Stimulated activated memory B cell treated with anti-CD40 and anti-IgM and Interleukin-4, amounts not matched to agents 10 μg/mL and 1 μg/mL and 100 μg/mL, for 72 hours (primary cell): ENCODE results near the gene TRMT6.
A peak's percentile ranks its signal among the peaks of the same experiment; 100 is the strongest.

ENCODE experiments used
- ATAC-seq: fragments of 150-1000 bp; cut with Tn5 transposase; 2 replicates; pipeline ENCODE4 v1.10.0; 2021
- H3K27ac Mint-ChIP-seq: one replicate; pipeline ENCODE4 v1.8.0; 2022; ENCODE audit warnings: mild to moderate bottlenecking, mixed read lengths
- H3K27me3 Mint-ChIP-seq: one replicate; pipeline ENCODE4 v1.8.0; 2022; ENCODE audit warnings: mixed read lengths
- H3K36me3 Mint-ChIP-seq: one replicate; pipeline ENCODE4 v1.8.0; 2022; ENCODE audit warnings: mixed read lengths
- H3K4me1 Mint-ChIP-seq: one replicate; pipeline ENCODE4 v1.8.0; 2022; ENCODE audit warnings: mixed read lengths
- H3K4me3 Mint-ChIP-seq: one replicate; pipeline ENCODE4 v1.8.0; 2022; ENCODE audit warnings: mild to moderate bottlenecking, moderate library complexity, mixed read lengths
- H3K9me3 Mint-ChIP-seq: one replicate; pipeline ENCODE4 v1.8.0; 2022; ENCODE audit warnings: mixed read lengths

TRMT6 gene

DNA sequence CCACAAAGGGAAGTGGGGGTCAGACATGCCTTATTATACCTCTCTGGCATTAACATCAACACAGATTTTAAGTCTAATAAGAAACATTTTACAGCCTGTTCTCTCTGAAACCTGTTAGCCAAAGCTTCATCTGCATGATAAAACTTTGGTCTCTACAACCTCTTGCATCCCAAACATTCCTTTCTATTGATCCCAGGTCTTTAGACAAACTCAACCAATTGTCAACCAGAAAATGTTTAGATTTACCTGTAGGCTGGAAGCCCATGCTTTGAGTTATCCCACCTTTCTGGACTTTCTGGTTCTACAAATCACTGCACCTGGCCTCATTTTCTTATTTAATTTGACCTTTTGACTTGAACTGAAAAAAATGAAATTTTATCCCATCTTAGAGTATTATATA is 20.9 kb upstream of the TRMT6 start:
- Mint-ChIP-seq H3K9me3 (no peaks in the 10 kb centered on the region), H3K4me3 (no peak overlapping the region), H3K36me3 (peaks cover 34% of the 10 kb centered on the region), H3K27me3 (no peaks in the 10 kb centered on the region), H3K27ac (no peak overlapping the region), H3K4me1 (peaks cover 1% of the 10 kb centered on the region)
- no peak for ATAC-seq

DNA sequence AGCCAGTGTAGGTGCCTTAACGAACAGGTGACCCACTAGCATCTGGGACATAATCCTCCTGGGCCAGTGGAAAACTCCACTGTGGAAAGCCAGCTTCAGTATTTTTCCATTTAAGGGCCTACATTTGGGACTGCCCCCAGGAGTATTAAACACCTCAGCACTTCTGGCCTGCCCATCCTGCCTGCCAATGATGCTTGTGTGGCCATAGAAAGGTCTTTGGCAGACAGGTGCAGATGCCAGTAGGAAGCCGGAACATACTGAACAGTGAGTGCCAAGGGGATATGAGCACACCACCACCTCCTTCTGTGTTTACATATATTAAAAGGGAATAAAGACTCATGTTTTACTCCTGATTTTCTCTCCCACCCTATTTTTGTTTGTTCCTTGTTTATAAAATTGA is 20.0 kb upstream of the TRMT6 start:
- Mint-ChIP-seq H3K36me3 (peaks cover 42% of the 10 kb centered on the region), H3K4me1 (peaks cover 6% of the 10 kb centered on the region)

DNA sequence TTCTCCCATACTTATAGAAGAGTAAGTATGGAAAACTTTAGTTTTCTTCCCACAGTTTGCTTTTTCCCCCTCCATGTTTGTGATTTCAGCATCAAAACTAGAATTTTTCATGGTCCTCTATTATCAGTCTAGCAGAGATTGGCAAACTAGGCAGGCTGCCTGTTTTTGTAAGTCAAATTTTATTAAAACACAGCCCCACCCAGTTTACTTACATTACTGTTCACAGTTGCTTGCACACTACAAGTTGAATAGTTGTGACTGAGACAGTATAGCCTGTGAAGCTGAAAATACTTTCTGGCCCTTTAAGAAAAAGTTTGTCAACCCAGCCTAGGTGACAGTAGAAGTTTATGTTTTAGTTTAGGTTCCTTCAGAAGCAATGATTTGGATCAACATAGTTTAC is 19.6 kb upstream of the TRMT6 start:
- no peaks in the 10 kb centered on the region for H3K27me3 Mint-ChIP-seq
- no peaks in the 10 kb centered on the region for H3K9me3 Mint-ChIP-seq
- H3K4me1 Mint-ChIP-seq: peaks cover 6% of the 10 kb centered on the region
- H3K36me3 Mint-ChIP-seq: peaks cover 46% of the 10 kb centered on the region
- H3K4me3 Mint-ChIP-seq: no peak overlapping the region
- H3K27ac Mint-ChIP-seq: no peak overlapping the region
- ATAC-seq: no peak

More for the DNA sequence above, 20.0 kb upstream of the TRMT6 start:
- Mint-ChIP-seq H3K9me3 (no peaks in the 10 kb centered on the region), H3K4me3 (no peak overlapping the region), H3K27ac (no peak overlapping the region), H3K27me3 (no peaks in the 10 kb centered on the region)
- no peak for ATAC-seq

DNA sequence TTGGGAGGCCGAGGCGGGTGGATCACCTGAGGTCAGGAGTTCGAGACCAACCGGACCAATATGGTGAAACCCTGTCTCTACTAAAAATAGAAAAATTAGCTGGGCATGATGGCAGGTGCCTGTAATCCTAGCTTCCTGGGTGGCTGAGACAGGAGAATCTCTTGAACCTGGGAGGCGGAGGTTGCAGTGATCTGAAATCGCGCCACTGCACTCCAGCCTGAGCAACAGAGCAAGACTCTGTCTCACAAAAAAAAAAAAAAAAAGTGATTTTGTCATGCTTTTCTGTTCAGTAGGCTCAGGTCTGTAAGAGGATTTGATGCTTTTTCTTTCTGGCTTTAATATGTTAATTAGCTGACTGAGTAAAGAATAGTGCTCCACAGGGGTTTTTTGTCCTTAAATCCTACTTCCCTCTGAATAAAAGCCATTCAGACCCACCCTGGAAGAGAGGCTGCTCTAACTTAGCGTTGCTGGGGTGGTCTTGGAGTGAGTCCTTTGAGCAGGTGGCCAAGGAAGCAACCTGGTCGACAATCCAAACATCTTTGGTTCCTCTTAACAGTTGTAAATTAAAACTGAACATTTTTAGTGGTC is 19.1 kb upstream of the TRMT6 start:
- no peaks in the 10 kb centered on the region for H3K27me3 Mint-ChIP-seq
- no peak overlapping the region for H3K4me3 Mint-ChIP-seq
- no peaks in the 10 kb centered on the region for H3K9me3 Mint-ChIP-seq
- H3K4me1 Mint-ChIP-seq: peaks cover 6% of the 10 kb centered on the region
- no peak overlapping the region for H3K27ac Mint-ChIP-seq
- ATAC-seq: no peak
- peaks cover 50% of the 10 kb centered on the region for H3K36me3 Mint-ChIP-seq

DNA sequence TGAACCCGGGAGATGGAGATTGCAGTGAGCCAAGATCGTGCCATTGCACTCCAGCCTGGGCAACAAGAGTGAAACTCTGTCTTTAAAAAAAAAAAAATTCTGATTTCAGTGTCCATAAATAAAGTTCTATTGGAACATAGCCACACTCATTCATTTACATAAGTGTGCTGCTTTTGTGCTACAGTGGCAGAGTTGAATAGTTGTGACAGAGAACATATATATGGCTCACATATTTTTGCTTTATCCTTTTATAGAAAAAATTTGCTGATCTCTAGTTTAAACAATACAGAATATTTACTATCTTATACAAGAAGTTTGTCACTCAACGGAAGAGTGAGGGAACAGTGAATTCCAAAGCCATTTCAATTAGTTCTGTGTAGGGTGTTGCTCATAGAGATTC is 18.1 kb upstream of the TRMT6 start:
- no peak for ATAC-seq
- no peak overlapping the region for H3K4me3 Mint-ChIP-seq
- H3K36me3 Mint-ChIP-seq: peaks cover 54% of the 10 kb centered on the region
- no peaks in the 10 kb centered on the region for H3K27me3 Mint-ChIP-seq
- no peaks in the 10 kb centered on the region for H3K9me3 Mint-ChIP-seq
- no peak overlapping the region for H3K27ac Mint-ChIP-seq
- peaks cover 6% of the 10 kb centered on the region for H3K4me1 Mint-ChIP-seq

DNA sequence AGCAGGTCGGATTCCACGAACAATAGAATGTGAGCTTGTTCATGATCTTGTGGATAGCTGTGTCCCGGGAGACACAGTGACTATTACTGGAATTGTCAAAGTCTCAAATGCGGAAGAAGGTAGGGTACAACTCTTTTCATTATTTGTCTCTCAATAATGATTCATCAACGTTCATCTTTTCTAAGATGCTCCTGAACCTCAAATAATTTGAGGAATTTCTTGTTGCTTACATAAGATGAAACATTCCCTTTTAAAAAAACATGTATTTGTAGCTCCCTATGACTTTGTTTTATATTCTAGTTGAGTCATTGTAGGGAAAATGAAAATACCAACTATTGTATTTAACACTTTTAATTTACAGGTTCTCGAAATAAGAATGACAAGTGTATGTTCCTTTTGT is 17.1 kb upstream of the TRMT6 start:
- Mint-ChIP-seq H3K9me3 (no peaks in the 10 kb centered on the region), H3K27ac (no peak overlapping the region), H3K4me1 (peaks cover 12% of the 10 kb centered on the region), H3K27me3 (no peaks in the 10 kb centered on the region), H3K4me3 (no peak overlapping the region), H3K36me3 (peaks cover 61% of the 10 kb centered on the region)
- no peak for ATAC-seq

DNA sequence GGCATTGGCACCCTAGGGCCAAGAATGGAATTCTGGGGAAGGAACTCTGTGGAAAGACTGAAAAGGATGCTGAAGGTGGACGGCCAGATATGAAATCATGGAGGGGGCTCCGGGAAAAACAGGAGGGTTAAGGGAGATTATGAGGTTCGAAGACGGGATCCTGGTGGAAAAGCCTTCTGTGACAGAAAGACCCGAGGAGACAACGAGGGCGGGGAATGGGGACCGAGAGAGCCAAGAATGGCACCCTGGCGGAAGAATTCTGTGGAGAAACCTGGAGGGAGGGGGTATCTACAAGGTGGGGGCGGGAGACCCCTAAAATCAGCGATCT is 426 bp downstream of the TRMT6 start:
- H3K27me3 Mint-ChIP-seq: no peaks in the 10 kb centered on the region
- H3K4me3 Mint-ChIP-seq: peak overlapping the region; percentile 82
- ATAC-seq: no peak
- H3K36me3 Mint-ChIP-seq: peaks cover 36% of the 10 kb centered on the region
- H3K27ac Mint-ChIP-seq: peak overlapping the region; percentile 71
- H3K9me3 Mint-ChIP-seq: no peaks in the 10 kb centered on the region
- peaks cover 32% of the 10 kb centered on the region for H3K4me1 Mint-ChIP-seq

DNA sequence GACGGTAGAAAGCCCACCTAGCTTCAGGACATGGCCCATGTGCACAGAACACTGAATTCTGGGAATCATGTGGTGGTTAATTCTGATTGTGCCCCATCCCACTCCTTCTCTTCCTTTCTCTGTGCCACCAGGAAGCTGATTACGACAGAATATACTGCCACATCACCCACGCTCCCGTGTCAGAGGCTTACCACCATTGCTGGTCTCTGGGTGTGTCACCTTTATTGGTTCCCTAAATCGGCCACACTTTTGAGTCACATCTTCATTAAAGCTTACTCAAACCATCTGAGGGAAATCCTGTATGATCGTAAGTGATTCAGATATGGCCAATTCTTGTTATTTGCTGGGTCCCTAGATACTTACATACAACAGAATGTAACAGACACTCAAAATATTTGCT is 3.1 kb downstream of the TRMT6 start:
- peak; percentile 59 for ATAC-seq
- H3K9me3 Mint-ChIP-seq: no peaks in the 10 kb centered on the region
- peaks cover 40% of the 10 kb centered on the region for H3K36me3 Mint-ChIP-seq
- peaks cover 32% of the 10 kb centered on the region for H3K4me1 Mint-ChIP-seq
- peak overlapping the region; percentile 22 for H3K4me3 Mint-ChIP-seq
- peak overlapping the region; percentile 75 for H3K27ac Mint-ChIP-seq
- no peaks in the 10 kb centered on the region for H3K27me3 Mint-ChIP-seq

DNA sequence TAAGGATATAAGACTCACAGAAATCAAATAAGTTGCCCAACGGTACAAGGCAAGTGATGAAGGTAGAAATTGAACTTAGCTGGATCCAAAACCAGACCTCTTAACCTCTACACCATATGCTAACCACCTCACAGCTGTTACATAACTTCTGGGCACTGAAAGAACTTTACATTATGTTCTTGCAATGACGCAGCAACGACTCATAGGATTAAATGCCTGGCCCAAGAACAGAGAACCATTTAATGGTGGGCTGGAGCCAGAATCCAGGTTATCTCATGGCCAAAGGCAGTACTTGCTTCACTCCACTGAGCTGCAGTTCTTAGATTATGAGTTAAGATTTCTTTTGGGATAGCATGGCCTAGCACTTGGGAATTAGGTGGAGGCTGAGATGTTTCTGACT is 4.4 kb downstream of the TRMT6 start:
- Mint-ChIP-seq H3K4me1 (peaks cover 27% of the 10 kb centered on the region), H3K27me3 (no peaks in the 10 kb centered on the region), H3K27ac (no peak overlapping the region), H3K9me3 (no peaks in the 10 kb centered on the region), H3K36me3 (peaks cover 47% of the 10 kb centered on the region), H3K4me3 (no peak overlapping the region)
- no peak for ATAC-seq

DNA sequence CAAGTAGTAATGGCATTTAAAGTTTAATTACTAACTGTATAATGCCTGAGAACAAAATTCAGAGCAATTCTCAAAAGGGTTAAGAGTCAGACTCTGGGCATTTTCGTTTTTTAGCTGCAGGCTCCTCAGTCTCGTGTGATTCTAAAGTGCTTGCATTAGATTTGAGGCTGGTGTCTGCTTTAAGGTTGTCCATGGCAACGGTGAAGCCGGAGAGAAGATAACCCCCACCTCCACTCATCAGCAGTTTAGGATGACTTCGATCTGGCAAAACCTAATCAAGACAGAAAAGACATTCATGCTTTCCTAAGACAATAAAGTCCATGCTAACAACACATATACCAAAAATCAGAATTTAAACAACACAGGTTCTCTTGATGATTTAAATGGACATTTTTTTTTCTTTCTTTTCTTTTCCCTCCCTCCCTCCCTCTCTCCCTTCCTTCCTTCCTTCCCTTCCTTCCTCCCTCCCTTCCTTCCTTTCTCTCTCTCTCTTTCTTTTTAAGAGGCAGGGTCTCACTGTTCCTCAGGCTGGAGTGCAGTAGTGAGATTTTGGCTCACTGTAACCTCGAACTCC is 11.8 kb downstream of the TRMT6 start:
- Mint-ChIP-seq H3K36me3 (peaks cover 36% of the 10 kb centered on the region), H3K27me3 (no peaks in the 10 kb centered on the region), H3K4me1 (peaks cover 16% of the 10 kb centered on the region), H3K4me3 (no peak overlapping the region), H3K27ac (no peak overlapping the region), H3K9me3 (no peaks in the 10 kb centered on the region)
- ATAC-seq: no peak

DNA sequence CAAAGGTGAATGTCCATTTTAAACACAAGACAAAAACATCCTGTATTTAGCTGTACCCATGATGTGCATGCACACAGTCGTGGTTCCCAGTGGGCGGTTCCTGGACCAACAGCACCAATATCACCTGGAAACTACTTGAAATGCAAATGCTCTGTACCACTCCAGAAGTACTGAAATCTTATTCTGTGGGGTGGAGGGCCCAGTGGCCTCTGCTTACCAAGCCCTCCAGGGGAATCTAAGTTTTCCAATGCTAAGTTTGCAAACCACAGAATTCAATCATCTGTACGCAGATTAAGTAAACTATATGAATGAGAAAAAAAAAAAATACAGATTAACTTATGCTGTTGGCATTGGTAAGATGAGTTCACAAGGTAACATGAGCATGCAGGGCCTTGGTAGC is 14.1 kb downstream of the TRMT6 start:
- Mint-ChIP-seq H3K9me3 (no peaks in the 10 kb centered on the region), H3K4me1 (peaks cover 17% of the 10 kb centered on the region), H3K27me3 (no peaks in the 10 kb centered on the region), H3K4me3 (no peak overlapping the region), H3K27ac (no peak overlapping the region), H3K36me3 (peaks cover 17% of the 10 kb centered on the region)
- ATAC-seq: no peak

DNA sequence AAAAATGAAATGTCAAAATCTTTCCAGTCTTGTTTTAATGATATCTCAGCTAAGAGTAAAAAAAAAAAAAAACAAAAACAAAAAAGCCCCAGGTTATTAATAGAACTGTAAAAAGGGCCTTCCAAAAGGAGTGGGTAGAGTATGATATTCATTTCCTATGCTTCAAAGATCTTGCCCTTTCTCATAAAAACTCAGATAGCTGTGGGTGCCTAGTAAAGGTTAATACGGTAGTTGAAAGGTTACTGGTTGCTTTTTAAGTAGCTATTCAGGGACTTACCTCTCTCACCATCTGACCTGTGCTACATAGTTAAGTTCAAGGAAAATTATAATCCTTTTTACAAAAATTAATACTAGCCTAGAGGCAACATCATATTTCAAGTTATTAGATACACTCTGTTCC is 14.9 kb downstream of the TRMT6 start:
- Mint-ChIP-seq H3K4me1 (peaks cover 17% of the 10 kb centered on the region), H3K9me3 (no peaks in the 10 kb centered on the region), H3K27ac (peak overlapping the region; percentile 57), H3K4me3 (no peak overlapping the region), H3K27me3 (peaks cover 6% of the 10 kb centered on the region), H3K36me3 (peaks cover 16% of the 10 kb centered on the region)
- ATAC-seq: peak; percentile 76

DNA sequence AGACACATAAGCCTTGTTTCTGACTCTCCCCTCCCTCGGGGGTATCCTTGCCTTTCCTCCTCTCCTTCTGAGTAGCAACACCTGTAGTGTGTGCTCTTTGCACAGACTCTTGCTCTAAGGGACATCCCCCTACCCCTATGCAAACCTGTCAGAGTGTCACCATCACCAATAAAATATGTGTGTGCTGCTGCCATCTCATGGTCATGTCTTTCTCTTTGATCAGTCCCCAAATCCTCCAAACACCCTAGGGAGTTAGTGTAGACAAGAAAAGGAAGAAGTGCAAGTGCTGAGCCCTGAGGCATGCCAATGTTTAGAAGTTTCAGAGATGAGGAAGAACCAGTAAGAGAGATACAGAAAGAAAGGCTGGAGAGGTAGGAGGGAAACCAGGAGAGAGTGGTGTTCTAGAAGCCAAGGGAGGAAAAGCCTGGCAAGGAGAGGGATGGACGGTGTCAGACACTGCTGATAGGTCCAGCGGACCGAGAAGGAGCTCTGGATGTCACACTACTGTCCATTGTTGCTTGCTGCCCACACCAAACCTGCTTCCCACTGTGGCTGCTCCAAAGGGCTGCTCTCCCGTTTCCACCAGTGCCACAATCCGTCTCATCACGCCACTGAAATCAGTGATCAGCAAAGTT is 16.4 kb downstream of the TRMT6 start:
- peak; percentile 83 for ATAC-seq

DNA sequence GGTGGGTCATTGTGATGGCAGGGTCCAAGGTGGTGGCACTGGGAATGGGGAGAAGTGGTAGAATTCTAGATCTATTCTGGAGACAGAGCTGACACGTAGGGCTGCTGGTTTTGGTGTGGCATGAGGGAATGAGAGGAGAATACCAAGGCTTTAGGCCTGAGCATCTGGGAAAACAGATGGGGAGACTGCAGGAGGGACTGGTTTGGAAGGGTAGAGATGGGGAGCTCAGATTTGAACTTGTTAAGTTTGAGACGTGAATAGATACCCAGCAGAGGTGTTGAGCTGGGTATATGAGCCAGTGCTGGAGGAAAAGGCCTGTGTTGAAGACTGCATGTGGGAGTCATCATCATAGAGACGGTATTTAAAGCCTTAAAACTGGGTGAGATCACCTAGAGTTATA is 17.5 kb downstream of the TRMT6 start:
- H3K27me3 Mint-ChIP-seq: peaks cover 11% of the 10 kb centered on the region
- no peak for ATAC-seq
- H3K27ac Mint-ChIP-seq: no peak overlapping the region
- no peaks in the 10 kb centered on the region for H3K36me3 Mint-ChIP-seq
- H3K4me3 Mint-ChIP-seq: no peak overlapping the region
- H3K9me3 Mint-ChIP-seq: no peaks in the 10 kb centered on the region
- peaks cover 17% of the 10 kb centered on the region for H3K4me1 Mint-ChIP-seq

More for the DNA sequence above, 16.4 kb downstream of the TRMT6 start:
- Mint-ChIP-seq H3K4me1 (peaks cover 17% of the 10 kb centered on the region), H3K27ac (no peak overlapping the region), H3K9me3 (no peaks in the 10 kb centered on the region), H3K36me3 (peaks cover 4% of the 10 kb centered on the region), H3K4me3 (no peak overlapping the region), H3K27me3 (peaks cover 11% of the 10 kb centered on the region)

DNA sequence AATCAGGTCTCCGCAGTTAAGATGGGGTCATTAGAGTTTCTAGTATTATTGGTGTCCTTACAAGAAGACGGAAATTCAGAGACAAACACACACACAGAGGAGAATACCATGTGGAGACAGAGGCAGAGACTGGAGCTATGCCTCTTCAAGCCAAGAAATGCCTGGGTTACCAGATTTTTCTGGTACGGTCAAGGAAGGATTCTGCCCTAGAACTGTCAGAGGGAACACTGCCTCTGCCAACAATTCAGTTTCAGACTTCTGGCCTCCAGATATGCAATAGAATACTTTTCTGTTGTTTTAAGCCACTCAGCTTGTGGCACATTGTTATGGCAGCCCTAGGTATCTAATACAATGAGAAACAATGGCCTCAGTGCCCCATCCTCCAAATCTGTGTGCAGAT is 18.9 kb downstream of the TRMT6 start:
- H3K27ac Mint-ChIP-seq: no peak overlapping the region
- H3K4me3 Mint-ChIP-seq: no peak overlapping the region
- H3K4me1 Mint-ChIP-seq: peaks cover 17% of the 10 kb centered on the region
- no peak for ATAC-seq
- H3K36me3 Mint-ChIP-seq: no peaks in the 10 kb centered on the region
- no peaks in the 10 kb centered on the region for H3K9me3 Mint-ChIP-seq
- peaks cover 11% of the 10 kb centered on the region for H3K27me3 Mint-ChIP-seq
